Posterior vena cava (tissue), 2 donors: ENCODE measurements around the gene STX8. TPM values are rescaled to one million over a fixed set of nuclear protein-coding genes. Genes with fewer than 3 reads are reported as not detected.

Experiments used
- DNase-seq: peaks from one replicate; pipeline ENCODE4 v3.0.0-alpha.2; 2020; ENCODE audit warnings: low spot score
- intact Hi-C, 2 donors: fragments of 100-400 bp; cut with DNase I; formaldehyde crosslinking; loops; one replicate each; pipeline versions ENCODE4 v1.14.1 to v1.14.2; 2022 to 2023
- total RNA-seq, 2 donors: library from RNA; stranded (reverse); fragmentation: NEBNext Ultra II Directional; extraction: Animal tissue kit (Norgen Biotek cat#: 25700); gene quantifications; one replicate each; pipeline ENCODE4 v1.2.1, GENCODE V29; 2021
- donor health status: DM: yes; HTN: yes; CAD: no.
- donor health status: DM: yes; HTN: yes; CAD: no.

STX8 gene
- total RNA-seq, 2 donors from 2014 or later = 55.2 to 80.4 TPM

DNA sequence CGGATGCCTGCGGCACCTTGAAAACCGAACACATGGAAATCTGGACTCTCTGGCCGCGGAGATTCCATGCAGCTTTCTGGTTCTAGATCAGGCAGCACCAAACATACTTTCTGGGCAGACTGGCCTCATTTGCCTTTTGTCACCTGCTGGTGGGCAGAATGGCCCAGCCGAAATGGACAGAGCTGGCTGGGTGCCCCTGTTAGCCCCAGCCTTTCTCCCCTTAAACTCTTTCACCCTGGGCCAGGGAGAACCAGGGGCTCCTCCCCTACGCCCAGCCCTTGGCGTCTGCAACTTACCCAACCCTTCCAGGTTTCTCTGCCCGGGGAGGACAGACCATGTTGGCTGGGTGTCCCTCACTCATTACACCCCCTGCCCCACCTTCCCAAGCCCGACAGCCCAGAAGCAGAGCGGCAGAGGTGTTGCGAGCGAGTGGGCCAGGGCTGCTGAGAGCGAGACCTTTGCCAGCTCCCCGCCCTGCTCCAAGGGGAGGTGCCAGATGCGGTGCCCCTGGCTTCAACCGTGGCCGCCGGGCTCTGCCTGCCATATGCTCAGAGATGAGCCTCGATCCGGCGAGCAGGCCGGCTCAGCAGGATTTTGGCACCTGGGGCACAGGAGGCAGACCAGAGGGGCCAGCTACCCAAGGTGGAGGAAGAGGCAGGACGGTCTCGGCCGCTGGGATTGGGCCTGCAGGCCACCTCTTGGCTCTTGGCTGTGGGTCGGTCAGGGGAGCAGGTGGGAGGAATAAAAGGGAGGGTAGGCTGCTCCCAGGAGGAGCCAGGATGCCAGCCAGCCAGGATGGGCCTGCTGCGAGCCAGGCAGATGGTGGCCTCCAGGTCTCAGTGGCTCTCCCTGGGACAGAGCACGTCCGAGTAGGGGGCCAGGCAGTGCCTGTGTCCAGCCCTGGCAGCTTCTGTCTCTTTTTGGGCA lies 363.0 kb downstream of the STX8 start:
- intact Hi-C loops = no loop called here
- DNase-seq = peak; percentile 75

DNA sequence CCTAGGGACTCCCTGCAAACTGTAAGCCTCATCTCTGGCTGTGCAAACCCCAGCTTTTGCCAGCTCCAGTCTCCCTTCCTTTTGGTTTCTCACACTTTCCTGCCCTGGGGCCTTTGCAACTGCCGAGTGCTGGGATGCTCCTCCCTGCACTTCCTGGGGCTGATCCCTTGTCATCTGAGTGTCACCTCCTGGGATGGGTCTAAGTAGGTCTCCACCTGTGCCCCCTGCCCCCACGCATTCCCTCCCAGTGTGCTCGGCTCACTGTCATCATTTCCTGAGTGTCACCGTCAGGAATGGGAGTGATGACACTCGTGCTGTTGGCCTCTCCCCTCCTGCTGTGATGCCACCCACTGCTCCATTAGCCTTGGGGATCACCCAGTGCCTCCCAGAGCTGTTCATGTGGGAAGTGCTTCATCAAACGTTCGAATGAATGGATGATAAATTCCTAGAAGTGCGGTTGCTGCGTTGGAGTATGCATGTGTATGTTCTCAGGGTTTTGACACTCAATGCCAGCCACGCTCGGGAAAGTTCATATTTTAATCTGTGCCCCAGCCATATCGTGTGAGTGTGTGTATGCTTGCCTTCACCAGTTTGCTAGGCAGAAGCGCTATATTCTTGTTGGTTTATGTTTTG lies 364.4 kb downstream of the STX8 start:
- intact Hi-C loops = no loop called here
- DNase-seq = no peak

DNA sequence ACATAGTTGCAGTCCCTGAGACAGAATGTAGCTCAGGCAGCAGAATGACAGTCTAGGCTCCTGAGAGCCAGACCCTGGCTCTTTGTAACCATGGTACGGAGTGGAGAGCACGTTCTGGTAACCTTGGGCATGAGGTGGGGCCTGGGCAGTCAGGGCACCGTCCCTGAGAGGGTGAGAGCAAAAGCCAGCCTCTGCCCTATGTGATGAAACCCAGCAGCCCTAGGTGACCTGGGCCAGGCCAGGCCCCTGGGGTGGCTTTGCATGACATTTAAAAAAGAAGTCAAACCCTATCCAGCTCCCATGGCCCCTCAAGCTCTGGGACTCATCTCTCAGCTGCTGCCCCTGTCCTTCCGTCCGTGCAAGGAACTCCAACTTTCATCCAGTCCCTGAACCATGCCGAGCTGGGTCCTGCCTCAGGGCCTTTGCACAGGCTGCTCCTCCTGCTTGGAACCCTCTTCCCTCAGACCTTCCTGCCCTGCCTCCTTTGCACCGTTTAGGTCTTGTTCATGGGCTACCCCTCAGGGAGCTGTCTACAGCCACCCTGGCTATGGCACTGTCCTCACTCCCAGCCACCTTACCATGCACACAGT lies 365.7 kb downstream of the STX8 start:
- intact Hi-C loops = no loop called here
- peak; percentile 59 for DNase-seq

GRCh38 chr17:9209347-9209746 lies 366.3 kb downstream of the STX8 start:
- DNase-seq = peak; percentile 64
- intact Hi-C loops = no loop called here

DNA sequence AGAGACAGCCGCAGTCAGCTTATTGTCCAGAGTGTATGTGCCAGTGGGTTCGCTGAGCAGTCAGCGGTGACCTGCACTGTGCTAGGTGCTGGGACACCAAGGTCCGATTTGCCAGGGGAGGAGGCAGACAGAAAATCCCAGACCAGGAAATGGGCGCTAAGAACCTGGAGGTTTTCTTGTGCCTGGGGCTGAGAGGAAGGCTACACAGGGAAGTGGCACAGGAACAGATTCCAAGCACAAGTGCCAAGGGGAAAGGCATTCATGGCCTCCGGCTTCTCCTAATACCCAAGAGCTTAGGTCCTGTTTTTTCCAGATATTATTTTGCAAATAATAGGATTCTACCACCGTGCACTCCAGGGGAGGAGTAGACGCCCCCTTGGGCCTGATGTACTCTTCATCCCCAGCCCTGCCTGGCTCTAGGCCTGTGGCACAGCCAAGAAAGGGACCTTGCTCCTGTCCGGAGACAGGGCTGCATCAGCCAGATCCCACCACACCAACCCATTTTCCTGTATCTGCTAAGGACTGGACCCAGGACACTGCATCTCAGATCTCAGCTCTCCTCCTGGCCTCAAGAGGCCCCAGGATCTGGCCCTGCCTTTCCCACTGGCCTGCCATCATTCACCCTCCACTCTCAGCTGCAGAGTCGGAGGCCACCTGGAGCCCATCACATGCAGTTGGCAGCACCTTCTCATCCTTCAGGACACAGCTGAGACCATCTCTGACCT lies 367.1 kb downstream of the STX8 start:
- no peak for DNase-seq
- intact Hi-C loops = no loop called here

DNA sequence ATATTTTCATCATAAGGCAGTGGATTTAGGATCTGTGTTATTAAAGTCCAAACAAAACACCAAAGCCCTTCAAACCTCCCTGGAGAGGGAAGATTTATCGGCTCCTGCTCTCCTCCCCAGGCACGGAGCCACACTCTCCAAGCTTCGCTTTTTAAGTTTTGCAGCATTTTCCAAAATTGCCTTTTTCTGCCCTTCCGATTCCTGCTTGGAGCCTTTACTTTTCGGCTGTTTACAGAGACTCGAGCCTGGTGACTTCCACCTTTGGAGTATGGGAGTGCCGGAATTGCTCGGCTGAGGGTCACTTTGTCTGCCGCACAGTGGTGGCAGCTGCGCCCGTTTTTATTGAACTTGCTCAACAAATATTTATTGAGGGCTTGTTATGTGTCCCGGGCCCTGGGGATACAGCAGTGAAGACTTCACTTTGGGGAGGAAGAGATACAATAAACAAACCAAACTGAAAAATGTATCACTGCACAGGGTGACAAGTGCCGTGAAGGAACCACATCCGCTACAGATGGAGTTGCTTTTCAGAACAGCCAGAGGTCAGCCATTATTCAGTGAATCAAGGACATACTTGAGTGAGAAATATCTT lies 368.8 kb downstream of the STX8 start:
- no peak for DNase-seq
- intact Hi-C loops = no loop called here

GRCh38 chr17:9206410-9206703 lies 369.3 kb downstream of the STX8 start:
- no peak for DNase-seq
- intact Hi-C loops = no loop called here

- intact Hi-C loops = no loop called here
- no peak for DNase-seq
Measured at GRCh38 chr17:9205520-9206409, 369.9 kb downstream of the STX8 start.

DNA sequence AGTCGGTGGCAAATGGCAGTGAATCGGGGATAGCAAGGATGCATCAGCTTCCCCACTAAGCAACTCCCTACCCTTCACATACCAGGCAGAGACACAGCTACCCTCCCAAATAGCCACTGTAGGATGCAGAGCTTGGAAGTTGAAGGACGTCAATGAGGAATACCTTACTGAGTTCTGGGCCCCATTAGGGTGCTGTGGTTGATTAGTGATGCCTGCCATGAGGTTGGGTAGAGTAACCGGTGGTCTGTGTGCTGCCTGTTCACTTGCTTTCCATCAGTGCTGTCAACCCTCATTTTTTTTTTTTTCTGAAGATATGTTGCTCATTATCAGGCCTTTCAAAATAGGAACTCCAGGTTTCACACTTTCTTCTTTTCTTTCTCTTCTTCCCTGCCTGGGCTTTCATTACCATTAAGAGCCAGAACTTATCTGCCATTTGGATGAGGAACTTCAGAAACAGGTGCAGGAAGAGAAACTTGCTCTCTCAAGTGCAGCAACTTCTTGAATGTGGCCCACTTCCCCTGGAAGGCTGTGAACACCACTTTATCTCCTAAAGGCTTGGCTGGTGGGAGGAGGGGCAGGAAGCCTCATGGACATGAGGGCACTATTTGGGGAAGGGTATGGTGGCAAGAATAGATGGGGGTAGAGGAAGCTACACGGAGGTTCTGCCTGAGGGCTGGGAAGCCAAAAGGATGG lies 370.8 kb downstream of the STX8 start:
- DNase-seq = no peak
- intact Hi-C loops = no loop called here

GRCh38 chr17:9203771-9204425 lies 371.7 kb downstream of the STX8 start:
- intact Hi-C loops = no loop called here
- DNase-seq = no peak

DNA sequence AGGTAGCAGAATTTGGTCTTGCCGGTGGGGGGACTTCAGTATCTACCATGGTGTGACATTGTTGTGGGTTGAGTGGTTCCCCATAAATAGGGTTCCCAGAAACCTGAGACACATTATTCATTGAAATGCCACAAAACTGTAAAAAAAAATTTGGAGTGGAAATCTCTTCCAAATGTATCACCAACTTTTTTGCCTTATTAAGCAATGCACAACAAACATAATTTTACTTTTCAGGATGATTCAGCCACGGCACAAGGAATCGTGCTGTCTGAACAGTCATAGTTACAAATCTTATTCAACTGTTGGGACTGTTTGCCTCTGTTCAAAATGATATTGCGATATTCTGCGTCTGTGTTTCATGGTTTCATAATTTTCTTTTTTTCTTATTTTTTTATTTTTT lies 373.1 kb downstream of the STX8 start:
- no peak for DNase-seq
- intact Hi-C loops = no loop called here

DNA sequence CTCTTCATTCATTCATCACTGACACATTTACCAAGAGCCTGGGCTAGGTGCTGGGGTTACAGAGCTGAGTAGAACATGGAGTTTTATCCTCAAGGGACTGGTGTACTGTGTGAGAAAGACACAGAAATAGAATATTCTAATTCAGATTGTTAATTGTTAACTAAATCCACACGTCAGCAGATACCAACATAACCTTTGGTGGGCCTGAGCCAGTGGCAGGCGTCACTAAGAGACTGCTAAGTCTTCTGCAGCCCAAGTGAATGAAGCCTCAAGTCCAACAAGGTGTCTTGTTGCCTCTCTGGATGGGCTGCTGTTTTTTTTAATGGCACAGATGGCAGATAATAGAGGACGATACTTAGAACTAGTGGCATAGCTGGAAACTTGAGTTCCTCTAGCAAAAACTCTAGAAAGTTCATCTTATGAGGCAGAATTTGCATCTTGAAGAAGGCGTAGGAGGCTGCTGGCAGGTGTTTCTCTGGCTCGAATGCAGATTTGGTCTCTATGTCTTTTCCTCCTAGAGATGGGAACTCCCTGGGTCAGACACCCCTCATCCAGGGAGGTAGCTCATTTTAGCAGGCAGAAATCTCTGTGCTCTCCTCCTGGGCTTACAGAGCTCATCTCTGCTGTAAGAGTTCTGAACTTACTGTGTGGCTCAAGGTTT lies 374.8 kb downstream of the STX8 start:
- intact Hi-C loops = no loop called here
- DNase-seq = no peak

Other genes starting within 250 kb of the STX8 start
- not detected for gene CFAP52, start 822 bp upstream of the STX8 start, total RNA-seq
- under 1 TPM in 1 of 2 donors, not detected in 1; 0.10 TPM for gene USP43, start 69.7 kb upstream of the STX8 start, total RNA-seq
- not detected for gene DHRS7C, start 215.8 kb upstream of the STX8 start, total RNA-seq
- gene GSG1L2, start 246.3 kb upstream of the STX8 start, total RNA-seq = not detected